Measurements from ENCODE around the gene SLC27A2. TPM values are rescaled to one million over a fixed set of nuclear protein-coding genes. Genes with fewer than 3 reads are reported as not detected.

Gene SLC27A2
- total and polyA plus RNA-seq, 2 donors (not counting 1 experiment from before 2014, with no cell fraction given) = 0.39 to 0.49 TPM

- POLR2A ChIA-PET = no interaction called here
- Mint-ChIP-seq H3K27me3 (no peaks in the 10 kb centered on the region), H3K9me3 (ENCODE audit: insufficient read depth) (no peaks in the 10 kb centered on the region), H3K4me1 (no peaks in the 10 kb centered on the region), H3K27ac (no peak overlapping the region), H3K4me3 (no peak overlapping the region)
- intact Hi-C loops (cut with micrococcal nuclease) = no loop called here
- DNase-seq (no peak), ATAC-seq (ENCODE audit: low read depth) (no peak)
- no peaks in the 10 kb centered on the region for H3K9me3 ChIP-seq (ENCODE audit: control extremely low read depth in 1 of 3, control insufficient read depth in 2 of 3, insufficient read depth in 1 of 3, low read length in 2 of 3)
- H2AFZ ChIP-seq (ENCODE audit: insufficient read depth, low read depth, low read length, poor library complexity, severe bottlenecking) = no peak overlapping the region
- H3K9ac ChIP-seq (ENCODE audit: low read length) = no peak overlapping the region
- H3K27me3 ChIP-seq (replicated peaks in 1 of 4; ENCODE audit: control extremely low read depth in 1 of 4, control insufficient read depth in 3 of 4, insufficient read depth in 4 of 4, low read length in 3 of 4) = no peaks in the 10 kb centered on the region
- CTCF ChIA-PET = interaction anchor here (0.5 to 1.4 kb wide), 2 partner anchors 12 to 21 kb away, joined by 3 read pairs; no protein-coding TSS in a partner anchor
- no peaks in the 10 kb centered on the region for H3K36me3 ChIP-seq (replicated peaks in 1 of 2; ENCODE audit: control extremely low read depth in 1 of 2, control insufficient read depth in 1 of 2, extremely low read depth in 1 of 2, insufficient read depth in 2 of 2, low read length in 1 of 2)
- H3K4me1 ChIP-seq (ENCODE audit: control insufficient read depth in 2 of 2, insufficient read depth in 2 of 2, low read length in 2 of 2) = no peaks in the 10 kb centered on the region
- no peak overlapping the region for H3K4me2 ChIP-seq (replicated peaks; ENCODE audit: low read depth, low read length, poor library complexity, severe bottlenecking)
- H4K20me1 ChIP-seq (ENCODE audit: control insufficient read depth, insufficient read depth, low read length, poor library complexity, severe bottlenecking) = no peaks in the 10 kb centered on the region
- no peak overlapping the region for H3K27ac ChIP-seq (ENCODE audit: low read length in 2 of 2)
- no peak overlapping the region for H3K4me3 ChIP-seq (ENCODE audit: control extremely low read depth in 1 of 5, extremely low read depth in 1 of 5, insufficient read depth in 1 of 5, low read depth in 2 of 5, low read length in 4 of 5)
- TF ChIP-seq CTCF (IDR thresholded peaks at IDR 0.05) = no peak
- no peak for TF ChIP-seq EZH2 (IDR thresholded peaks at IDR 0.05; ENCODE audit: borderline replicate concordance, insufficient read depth, low read depth, low read length, poor library complexity, severe bottlenecking)
- 100% methylated on average over 1 of the region's 3 CpGs for WGBS (ENCODE audit: insufficient coverage)
- H3K79me2 ChIP-seq (ENCODE audit: control insufficient read depth, insufficient read depth, low read length) = no peaks in the 10 kb centered on the region
Observed at GRCh38 chr15:50228866-50229265, 46.9 kb downstream of the SLC27A2 start.

GRCh38 chr15:50229336-50229735 lies 47.3 kb downstream of the SLC27A2 start:
- Histone ChIP-seq H3K9ac (ENCODE audit: low read length) (no peak overlapping the region), H3K4me1 (ENCODE audit: control insufficient read depth in 2 of 2, insufficient read depth in 2 of 2, low read length in 2 of 2) (no peaks in the 10 kb centered on the region), H3K27me3 (replicated peaks in 1 of 4; ENCODE audit: control extremely low read depth in 1 of 4, control insufficient read depth in 3 of 4, insufficient read depth in 4 of 4, low read length in 3 of 4) (no peaks in the 10 kb centered on the region), H3K9me3 (ENCODE audit: control extremely low read depth in 1 of 3, control insufficient read depth in 2 of 3, insufficient read depth in 1 of 3, low read length in 2 of 3) (no peaks in the 10 kb centered on the region), H4K20me1 (ENCODE audit: control insufficient read depth, insufficient read depth, low read length, poor library complexity, severe bottlenecking) (no peaks in the 10 kb centered on the region), H3K79me2 (ENCODE audit: control insufficient read depth, insufficient read depth, low read length) (no peaks in the 10 kb centered on the region), H2AFZ (ENCODE audit: insufficient read depth, low read depth, low read length, poor library complexity, severe bottlenecking) (no peak overlapping the region), H3K27ac (ENCODE audit: low read length in 2 of 2) (no peak overlapping the region), H3K4me3 (ENCODE audit: control extremely low read depth in 1 of 5, extremely low read depth in 1 of 5, insufficient read depth in 1 of 5, low read depth in 2 of 5, low read length in 4 of 5) (no peak overlapping the region), H3K36me3 (replicated peaks in 1 of 2; ENCODE audit: control extremely low read depth in 1 of 2, control insufficient read depth in 1 of 2, extremely low read depth in 1 of 2, insufficient read depth in 2 of 2, low read length in 1 of 2) (no peaks in the 10 kb centered on the region), H3K4me2 (replicated peaks; ENCODE audit: low read depth, low read length, poor library complexity, severe bottlenecking) (no peak overlapping the region)
- 88% methylated on average over 2 of the region's 3 CpGs for WGBS (ENCODE audit: insufficient coverage)
- ATAC-seq (ENCODE audit: low read depth) (no peak), DNase-seq (no peak)
- no peaks in the 10 kb centered on the region for H3K4me1 Mint-ChIP-seq
- no peaks in the 10 kb centered on the region for H3K9me3 Mint-ChIP-seq (ENCODE audit: insufficient read depth)
- no peak overlapping the region for H3K4me3 Mint-ChIP-seq
- TF ChIP-seq EZH2 (IDR thresholded peaks at IDR 0.05; ENCODE audit: borderline replicate concordance, insufficient read depth, low read depth, low read length, poor library complexity, severe bottlenecking) (no peak), CTCF (IDR thresholded peaks at IDR 0.05) (no peak)
- ChIA-PET CTCF (interaction anchor here (1.4 kb wide), 1 partner anchor 12 kb away, joined by 3 read pairs; no protein-coding TSS in a partner anchor), POLR2A (no interaction called here)
- H3K27me3 Mint-ChIP-seq = no peaks in the 10 kb centered on the region
- intact Hi-C loops (cut with micrococcal nuclease) = no loop called here
- H3K27ac Mint-ChIP-seq = no peak overlapping the region

All from B cell (primary cell).